ENCODE measurements around the gene PAFAH1B2.

- TF ChIP-seq, protein P1, sequence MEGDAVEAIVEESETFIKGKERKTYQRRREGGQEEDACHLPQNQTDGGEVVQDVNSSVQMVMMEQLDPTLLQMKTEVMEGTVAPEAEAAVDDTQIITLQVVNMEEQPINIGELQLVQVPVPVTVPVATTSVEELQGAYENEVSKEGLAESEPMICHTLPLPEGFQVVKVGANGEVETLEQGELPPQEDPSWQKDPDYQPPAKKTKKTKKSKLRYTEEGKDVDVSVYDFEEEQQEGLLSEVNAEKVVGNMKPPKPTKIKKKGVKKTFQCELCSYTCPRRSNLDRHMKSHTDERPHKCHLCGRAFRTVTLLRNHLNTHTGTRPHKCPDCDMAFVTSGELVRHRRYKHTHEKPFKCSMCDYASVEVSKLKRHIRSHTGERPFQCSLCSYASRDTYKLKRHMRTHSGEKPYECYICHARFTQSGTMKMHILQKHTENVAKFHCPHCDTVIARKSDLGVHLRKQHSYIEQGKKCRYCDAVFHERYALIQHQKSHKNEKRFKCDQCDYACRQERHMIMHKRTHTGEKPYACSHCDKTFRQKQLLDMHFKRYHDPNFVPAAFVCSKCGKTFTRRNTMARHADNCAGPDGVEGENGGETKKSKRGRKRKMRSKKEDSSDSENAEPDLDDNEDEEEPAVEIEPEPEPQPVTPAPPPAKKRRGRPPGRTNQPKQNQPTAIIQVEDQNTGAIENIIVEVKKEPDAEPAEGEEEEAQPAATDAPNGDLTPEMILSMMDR (IDR thresholded peaks at IDR 0.05) = no peak
- TF ChIP-seq EZH2 (IDR thresholded peaks at IDR 0.05) = no peak
These were observed 48.4 kb downstream of the PAFAH1B2 start for GRCh38 chr11:117192401-117192875.
